AG10803 (cell line): ENCODE measurements around the gene SEC16A.

Experiments used
- DNase-seq: peaks from one replicate; pipeline ENCODE4 v3.0.0; 2010; ENCODE audit warnings: low read depth
- H3K4me3 ChIP-seq: 2 replicates; pipeline ENCODE4 v1.5.1; 2011; ENCODE audit warnings: mild to moderate bottlenecking, low read length, control low read depth
- TF ChIP-seq, protein P1 (sequence below): conservative IDR thresholded peaks from 2 replicates; pipeline ENCODE4 v1.5.1; 2011; ENCODE audit warnings: mild to moderate bottlenecking, low read length, control low read depth, inconsistent platforms

SEC16A gene

DNA sequence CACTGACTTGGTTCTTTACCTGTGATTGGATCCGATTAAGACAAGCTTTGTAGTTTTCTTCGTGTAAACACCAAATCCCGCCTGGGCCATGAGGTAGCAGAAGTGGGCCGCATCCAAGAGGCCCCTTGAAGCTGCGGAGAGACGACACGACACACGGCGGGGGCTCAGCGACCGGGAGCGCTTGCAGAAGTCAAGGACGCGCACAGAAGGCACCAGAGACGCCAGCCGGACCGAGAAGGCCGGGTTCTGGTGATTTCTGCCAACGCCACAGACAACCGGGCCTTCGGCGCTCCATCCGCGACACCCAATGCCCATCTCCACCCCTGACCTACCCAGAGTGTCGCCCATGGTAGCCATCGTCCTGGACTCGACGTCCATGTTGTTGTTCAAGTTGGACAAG lies 23.4 kb downstream of the SEC16A start:
- TF ChIP-seq, protein P1, sequence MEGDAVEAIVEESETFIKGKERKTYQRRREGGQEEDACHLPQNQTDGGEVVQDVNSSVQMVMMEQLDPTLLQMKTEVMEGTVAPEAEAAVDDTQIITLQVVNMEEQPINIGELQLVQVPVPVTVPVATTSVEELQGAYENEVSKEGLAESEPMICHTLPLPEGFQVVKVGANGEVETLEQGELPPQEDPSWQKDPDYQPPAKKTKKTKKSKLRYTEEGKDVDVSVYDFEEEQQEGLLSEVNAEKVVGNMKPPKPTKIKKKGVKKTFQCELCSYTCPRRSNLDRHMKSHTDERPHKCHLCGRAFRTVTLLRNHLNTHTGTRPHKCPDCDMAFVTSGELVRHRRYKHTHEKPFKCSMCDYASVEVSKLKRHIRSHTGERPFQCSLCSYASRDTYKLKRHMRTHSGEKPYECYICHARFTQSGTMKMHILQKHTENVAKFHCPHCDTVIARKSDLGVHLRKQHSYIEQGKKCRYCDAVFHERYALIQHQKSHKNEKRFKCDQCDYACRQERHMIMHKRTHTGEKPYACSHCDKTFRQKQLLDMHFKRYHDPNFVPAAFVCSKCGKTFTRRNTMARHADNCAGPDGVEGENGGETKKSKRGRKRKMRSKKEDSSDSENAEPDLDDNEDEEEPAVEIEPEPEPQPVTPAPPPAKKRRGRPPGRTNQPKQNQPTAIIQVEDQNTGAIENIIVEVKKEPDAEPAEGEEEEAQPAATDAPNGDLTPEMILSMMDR = no peak
- DNase-seq = no peak
- no peak overlapping the region for H3K4me3 ChIP-seq

DNA sequence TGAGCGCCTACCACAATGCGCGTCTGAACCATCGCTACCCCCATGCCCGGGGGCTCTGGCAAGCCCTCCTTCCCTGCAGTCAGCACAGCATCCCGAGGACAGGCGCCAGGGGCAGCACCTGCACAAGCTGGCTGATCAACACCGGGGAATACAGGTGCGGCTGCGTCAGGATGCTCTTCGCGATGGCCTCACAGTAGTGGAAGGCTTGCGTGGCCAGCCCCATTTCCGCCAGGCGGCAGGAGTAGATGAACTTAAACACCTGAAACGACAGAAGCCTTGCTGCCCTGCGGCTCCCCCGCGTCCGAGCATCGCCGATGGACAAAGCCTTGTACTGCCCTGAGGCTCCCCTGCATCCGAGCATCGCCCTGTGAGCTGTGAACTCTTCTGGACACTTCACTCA lies 25.5 kb downstream of the SEC16A start:
- no peak for DNase-seq
- no peak overlapping the region for H3K4me3 ChIP-seq
- TF ChIP-seq, protein P1 = no peak

DNA sequence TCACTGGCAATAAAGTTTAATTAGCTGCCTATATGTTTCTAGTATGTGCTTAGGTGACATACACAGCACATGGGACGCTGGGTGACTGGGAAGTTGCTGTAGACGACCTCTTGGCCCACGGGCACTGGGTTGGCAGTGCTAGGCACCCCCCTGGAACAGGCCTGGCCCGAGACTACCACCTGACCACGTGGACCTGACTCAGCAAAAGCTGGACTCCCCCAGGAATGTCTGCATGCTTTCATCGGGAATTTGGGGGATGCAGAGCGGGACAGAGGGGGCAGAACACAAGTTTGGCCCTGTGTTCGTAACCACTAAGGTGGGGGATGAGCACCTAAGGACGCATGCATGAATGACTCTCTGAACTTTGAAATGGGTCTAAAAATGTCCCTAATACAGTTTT lies 26.6 kb downstream of the SEC16A start:
- TF ChIP-seq, protein P1 = no peak
- H3K4me3 ChIP-seq = no peak overlapping the region

GRCh38 chr9:136455043-136456002 lies 27.5 kb downstream of the SEC16A start:
- no peak overlapping the region for H3K4me3 ChIP-seq
- TF ChIP-seq, protein P1 = no peak
- no peak for DNase-seq

More for the DNA sequence above, 26.6 kb downstream of the SEC16A start:
- DNase-seq = no peak

DNA sequence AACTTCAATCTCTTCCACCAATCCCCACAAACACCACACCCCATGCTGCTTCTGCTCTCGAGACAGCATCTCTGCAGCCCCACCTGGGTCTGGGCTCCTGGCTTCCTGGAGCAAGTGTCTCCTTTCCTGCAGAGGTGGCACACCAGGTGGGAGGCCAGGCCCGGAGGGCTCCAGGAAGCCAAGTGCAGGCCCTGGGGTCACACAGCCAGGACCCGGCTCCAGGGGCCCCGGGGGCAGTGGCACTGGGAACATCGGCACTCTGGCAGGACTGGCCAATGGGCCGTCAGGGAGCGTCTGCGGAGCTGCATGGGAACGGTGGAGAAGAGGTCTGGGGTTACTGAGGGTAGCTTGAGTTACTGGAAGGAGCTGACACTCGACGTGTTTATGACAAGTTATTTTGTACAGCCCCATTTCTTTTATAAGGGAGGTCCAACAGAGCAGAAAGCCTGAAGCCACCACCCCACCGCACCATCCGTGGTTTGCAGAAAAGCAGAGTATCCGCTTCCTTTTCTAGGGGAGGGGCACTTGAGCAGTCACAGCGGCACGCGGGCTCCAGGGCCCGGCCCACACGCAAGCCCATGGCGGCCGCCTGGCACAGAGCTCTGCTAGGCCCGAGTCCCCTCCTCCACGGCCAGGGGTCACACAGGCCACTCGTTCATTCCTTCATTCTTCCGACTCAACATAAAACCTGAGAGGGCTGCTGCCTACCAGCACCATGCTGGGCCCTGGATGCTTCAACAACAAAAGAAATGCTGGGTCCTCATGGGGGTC lies 28.6 kb downstream of the SEC16A start:
- TF ChIP-seq, protein P1 = no peak
- no peak for DNase-seq
- no peak overlapping the region for H3K4me3 ChIP-seq

DNA sequence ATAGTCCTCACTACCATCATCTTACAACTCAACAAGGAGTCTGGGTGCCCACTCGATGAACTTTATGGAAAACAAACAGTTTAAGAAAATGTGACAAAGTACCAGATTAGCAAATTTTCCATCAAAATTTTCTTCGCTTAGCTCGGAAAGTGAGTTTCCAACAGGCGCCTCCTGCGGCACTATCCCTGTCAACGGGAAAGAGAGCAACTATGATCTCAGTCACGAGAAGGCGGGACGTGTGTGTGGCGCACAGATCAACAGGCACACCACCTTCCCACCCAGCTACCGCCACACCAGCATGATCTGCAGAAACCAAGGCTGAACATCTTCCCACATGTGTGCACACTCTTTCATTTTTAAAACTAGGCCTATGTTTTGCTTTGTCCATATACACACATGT lies 29.5 kb downstream of the SEC16A start:
- no peak overlapping the region for H3K4me3 ChIP-seq
- TF ChIP-seq, protein P1 = no peak
- no peak for DNase-seq
